ENCODE data around the gene EFTUD2.

DNA sequence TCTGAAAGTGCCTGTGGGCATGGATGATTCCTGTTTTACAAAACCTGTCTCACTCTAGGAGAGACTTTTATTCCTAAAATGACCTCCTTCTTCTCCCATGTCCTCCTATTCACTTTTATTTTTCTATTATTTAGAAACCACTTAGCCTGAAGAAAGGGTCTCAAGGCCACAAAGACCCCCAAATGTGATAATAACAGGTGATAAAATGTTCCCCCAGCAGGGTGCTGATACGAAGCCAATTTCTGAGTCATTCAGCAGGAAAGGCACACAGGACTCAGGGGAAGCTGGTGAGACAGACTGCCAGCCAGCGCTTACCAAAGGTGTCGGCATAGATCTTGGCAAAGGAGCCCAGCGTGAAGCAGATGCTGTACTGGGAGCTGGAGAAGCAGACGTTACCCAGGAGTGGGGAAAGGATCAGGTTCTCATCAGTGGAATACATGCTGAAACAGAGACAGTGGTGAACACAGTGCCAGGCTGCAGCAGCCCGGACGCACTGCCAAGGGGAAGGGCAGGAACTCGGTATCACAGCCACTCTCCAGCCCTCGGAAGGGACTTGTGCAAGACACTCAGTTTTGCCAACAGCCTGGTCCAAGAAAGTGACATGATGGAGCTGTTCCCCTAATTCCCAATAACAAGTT lies 27.0 kb downstream of the EFTUD2 start:
- TF ChIP-seq, protein P1, sequence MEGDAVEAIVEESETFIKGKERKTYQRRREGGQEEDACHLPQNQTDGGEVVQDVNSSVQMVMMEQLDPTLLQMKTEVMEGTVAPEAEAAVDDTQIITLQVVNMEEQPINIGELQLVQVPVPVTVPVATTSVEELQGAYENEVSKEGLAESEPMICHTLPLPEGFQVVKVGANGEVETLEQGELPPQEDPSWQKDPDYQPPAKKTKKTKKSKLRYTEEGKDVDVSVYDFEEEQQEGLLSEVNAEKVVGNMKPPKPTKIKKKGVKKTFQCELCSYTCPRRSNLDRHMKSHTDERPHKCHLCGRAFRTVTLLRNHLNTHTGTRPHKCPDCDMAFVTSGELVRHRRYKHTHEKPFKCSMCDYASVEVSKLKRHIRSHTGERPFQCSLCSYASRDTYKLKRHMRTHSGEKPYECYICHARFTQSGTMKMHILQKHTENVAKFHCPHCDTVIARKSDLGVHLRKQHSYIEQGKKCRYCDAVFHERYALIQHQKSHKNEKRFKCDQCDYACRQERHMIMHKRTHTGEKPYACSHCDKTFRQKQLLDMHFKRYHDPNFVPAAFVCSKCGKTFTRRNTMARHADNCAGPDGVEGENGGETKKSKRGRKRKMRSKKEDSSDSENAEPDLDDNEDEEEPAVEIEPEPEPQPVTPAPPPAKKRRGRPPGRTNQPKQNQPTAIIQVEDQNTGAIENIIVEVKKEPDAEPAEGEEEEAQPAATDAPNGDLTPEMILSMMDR (IDR thresholded peaks at IDR 0.05), result no peak
- TF ChIP-seq POLR2A (IDR thresholded peaks at IDR 0.05), result no peak

Data from body of pancreas (tissue), 4 donors.